Esophagus muscularis mucosa (tissue), 4 donors: ENCODE results near the gene OXER1. TPM values are rescaled to one million over a fixed set of nuclear protein-coding genes. Genes with fewer than 3 reads are reported as not detected.

Source experiments
- DNase-seq: peaks from one replicate; pipeline ENCODE4 v3.0.0-alpha.2; 2017; ENCODE audit errors: extremely low spot score
- H3K27ac ChIP-seq, 4 donors: fragments of 200-600 bp; sonication (generic); replicated peaks in 1 of 4; 1 replicate in 3 of 4; 2 replicates in 1 of 4; pipeline ENCODE4 v1.5.1; 2016 to 2019; ENCODE audit warnings: mild to moderate bottlenecking in 1 of 4
- H3K27me3 ChIP-seq, 4 donors: fragments of 200-600 bp; sonication (generic); one replicate each; pipeline versions ENCODE4 v1.5.1 to v1.6.0; 2016 to 2019
- H3K36me3 ChIP-seq, 4 donors: fragments of 200-600 bp; sonication (generic); one replicate each; pipeline ENCODE4 v1.5.1; 2016 to 2019
- H3K4me1 ChIP-seq, 4 donors: fragments of 200-600 bp; sonication (generic); one replicate each; pipeline ENCODE4 v1.5.1; 2016 to 2019
- H3K4me3 ChIP-seq, 4 donors: fragments of 200-600 bp; sonication (generic); 1 replicate in 2 of 4; 2 replicates in 2 of 4; pipeline ENCODE4 v1.5.1; 2016 to 2019; ENCODE audit warnings: mild to moderate bottlenecking in 4 of 4, moderate library complexity in 1 of 4
- H3K9me3 ChIP-seq, 4 donors: fragments of 200-600 bp; sonication (generic); 1 replicate in 3 of 4; 2 replicates in 1 of 4; pipeline ENCODE4 v1.5.1; 2016 to 2019
- CTCF ChIP-seq, 3 experiments: fragments of 200-600 bp in 2 of 3; fragments of 450-650 bp in 1 of 3; sonication (generic) in 2 of 3; IDR thresholded peaks; one replicate each; pipeline ENCODE4 v1.5.1; 2017 to 2019; ENCODE audit warnings: antibody characterized with exemption in 3 of 3, mild to moderate bottlenecking in 2 of 3, moderate library complexity in 1 of 3
- EP300 ChIP-seq: sonication (generic); formaldehyde crosslinking; IDR thresholded peaks from one replicate; pipeline ENCODE4 v1.6.1; 2017; ENCODE audit warnings: antibody characterized with exemption
- POLR2A ChIP-seq: fragments of 450-650 bp; IDR thresholded peaks from one replicate; pipeline ENCODE4 v1.6.1; 2017; ENCODE audit warnings: antibody characterized with exemption, moderate library complexity, mild to moderate bottlenecking, low read depth
- POLR2AphosphoS5 ChIP-seq, 2 donors: sonication (generic); formaldehyde crosslinking; IDR thresholded peaks; one replicate each; pipeline ENCODE4 v1.6.1; 2017; ENCODE audit warnings: antibody characterized with exemption in 2 of 2
- WGBS: methylation state at CpG from one replicate; pipeline ENCODE4 v1.1.5; 2018; 5-methylcytosine and 5-hydroxymethylcytosine counted together
- intact Hi-C: fragments of 100-400 bp; cut with DNase I; formaldehyde crosslinking; loops from one replicate; pipeline ENCODE4 v1.15.1; 2023
- total RNA-seq, 4 donors: library from RNA; depleted of rRNA; stranded (reverse); fragments of >200 nt; gene quantifications; one replicate each; pipeline versions ENCODE4 v1.1.0 to v1.2.1, GENCODE V29; 2016

Gene OXER1
- total RNA-seq, 4 donors from 2014 or later = 0.42 to 1.3 (median 0.61) TPM

- no peak overlapping the region for H3K4me3 ChIP-seq
- no peak overlapping the region for H3K27ac ChIP-seq
Measured at GRCh38 chr2:42767080-42767898, 3.4 kb upstream of the OXER1 start.

GRCh38 chr2:42765686-42766085 lies 1.8 kb upstream of the OXER1 start:
- 96% methylated on average over 9 of the region's 9 CpGs for WGBS
- DNase-seq = no peak
- no peaks in the 10 kb centered on the region for H3K27me3 ChIP-seq
- TF ChIP-seq POLR2A (no peak), CTCF (IDR thresholded peaks at IDR 0.05) (no peak)
- intact Hi-C loops = no loop called here
- no peaks in the 10 kb centered on the region for H3K9me3 ChIP-seq
- no peaks in the 10 kb centered on the region for H3K4me1 ChIP-seq
- peaks cover 0 to 14% (median 4%) of the 10 kb centered on the region in 4 donors for H3K36me3 ChIP-seq
- H3K4me3 ChIP-seq = no peak overlapping the region
- H3K27ac ChIP-seq = no peak overlapping the region

More at GRCh38 chr2:42767080-42767898, 3.4 kb upstream of the OXER1 start:
- H3K36me3 ChIP-seq = peaks cover 0 to 14% (median 4%) of the 10 kb centered on the region in 4 donors
- H3K27me3 ChIP-seq = no peaks in the 10 kb centered on the region
- H3K9me3 ChIP-seq = no peaks in the 10 kb centered on the region
- no peaks in the 10 kb centered on the region for H3K4me1 ChIP-seq
- 87% methylated on average over 15 of the region's 16 CpGs for WGBS
- TF ChIP-seq CTCF (IDR thresholded peaks at IDR 0.05) (no peak), POLR2A (no peak), EP300 (no peak), POLR2AphosphoS5 (IDR thresholded peaks at IDR 0.05) (no peak)
- intact Hi-C loops = no loop called here
- DNase-seq = no peak

- Histone ChIP-seq H3K27me3 (no peaks in the 10 kb centered on the region), H3K4me3 (no peak overlapping the region), H3K4me1 (no peaks in the 10 kb centered on the region), H3K36me3 (peaks cover 0 to 14% (median 5%) of the 10 kb centered on the region in 4 donors), H3K27ac (no peak overlapping the region), H3K9me3 (no peaks in the 10 kb centered on the region)
- WGBS = 63% methylated on average over 2 of the region's 2 CpGs
- no peak for DNase-seq
- TF ChIP-seq POLR2AphosphoS5 (IDR thresholded peaks at IDR 0.05) (no peak), EP300 (no peak), POLR2A (no peak)
- intact Hi-C loops = no loop called here
Measured at GRCh38 chr2:42764901-42765300, 966 bp upstream of the OXER1 start.

GRCh38 chr2:42762823-42763804 lies 821 bp downstream of the OXER1 start:
- intact Hi-C loops = no loop called here
- DNase-seq = no peak
- Histone ChIP-seq H3K36me3 (peaks cover 0 to 14% (median 6%) of the 10 kb centered on the region in 4 donors), H3K4me3 (no peak overlapping the region), H3K9me3 (no peaks in the 10 kb centered on the region), H3K4me1 (no peaks in the 10 kb centered on the region), H3K27me3 (no peaks in the 10 kb centered on the region), H3K27ac (no peak overlapping the region)
- TF ChIP-seq POLR2AphosphoS5 (IDR thresholded peaks at IDR 0.05) = no peak
- no peak for TF ChIP-seq CTCF (IDR thresholded peaks at IDR 0.05)
- no peak for TF ChIP-seq POLR2A
- TF ChIP-seq EP300 = no peak
- WGBS = 96% methylated on average over 31 of the region's 45 CpGs

- no peak for DNase-seq
- H3K9me3 ChIP-seq = no peaks in the 10 kb centered on the region
- no peak overlapping the region for H3K27ac ChIP-seq
- H3K4me3 ChIP-seq = no peak overlapping the region
- no peaks in the 10 kb centered on the region for H3K27me3 ChIP-seq
- TF ChIP-seq POLR2A = no peak
- TF ChIP-seq POLR2AphosphoS5 (IDR thresholded peaks at IDR 0.05) = no peak
- no peak for TF ChIP-seq CTCF (IDR thresholded peaks at IDR 0.05)
- no peak for TF ChIP-seq EP300
- intact Hi-C loops = no loop called here
- 95% methylated on average over 5 of the region's 5 CpGs for WGBS
- no peaks in the 10 kb centered on the region for H3K4me1 ChIP-seq
- peaks cover 0 to 13% (median 6%) of the 10 kb centered on the region in 4 donors for H3K36me3 ChIP-seq
Measured at GRCh38 chr2:42762155-42762554, 1.8 kb downstream of the OXER1 start.
